Measurements from ENCODE around the gene MORN5.

The MORN5 gene

GRCh38 chr9:122225312-122226141, 65.8 kb downstream of the MORN5 start:
- no peak for TF ChIP-seq CTCF (IDR thresholded peaks at IDR 0.05; ENCODE audit: borderline replicate concordance, insufficient read depth, low read depth, low read length)
- H3K4me3 ChIP-seq (ENCODE audit: low read depth, low read length): no peak overlapping the region

GRCh38 chr9:122226142-122226757, 66.5 kb downstream of the MORN5 start:
- H3K4me3 ChIP-seq (ENCODE audit: low read depth, low read length): no peak overlapping the region

GRCh38 chr9:122226758-122227574, 67.3 kb downstream of the MORN5 start:
- no peak overlapping the region for H3K4me3 ChIP-seq (ENCODE audit: low read depth, low read length)
- TF ChIP-seq CTCF (IDR thresholded peaks at IDR 0.05; ENCODE audit: borderline replicate concordance, insufficient read depth, low read depth, low read length): no peak

More at GRCh38 chr9:122226142-122226757, 66.5 kb downstream of the MORN5 start:
- TF ChIP-seq CTCF (IDR thresholded peaks at IDR 0.05; ENCODE audit: borderline replicate concordance, insufficient read depth, low read depth, low read length): no peak

- no peak for TF ChIP-seq CTCF (IDR thresholded peaks at IDR 0.05; ENCODE audit: borderline replicate concordance, insufficient read depth, low read depth, low read length)
- H3K4me3 ChIP-seq (ENCODE audit: low read depth, low read length): no peak overlapping the region
Measured at GRCh38 chr9:122227575-122227900, 67.8 kb downstream of the MORN5 start.

- no peak for TF ChIP-seq CTCF (IDR thresholded peaks at IDR 0.05; ENCODE audit: borderline replicate concordance, insufficient read depth, low read depth, low read length)
- H3K4me3 ChIP-seq (ENCODE audit: low read depth, low read length): no peak overlapping the region
Measured at GRCh38 chr9:122228191-122228567, 68.5 kb downstream of the MORN5 start.

- H3K4me3 ChIP-seq (ENCODE audit: low read depth, low read length): no peak within 1 kb of the TSS
- no peak for TF ChIP-seq CTCF (IDR thresholded peaks at IDR 0.05; ENCODE audit: borderline replicate concordance, insufficient read depth, low read depth, low read length)
Measured at GRCh38 chr9:122228568-122229484, 69.1 kb downstream of the MORN5 start, which contains the start of gene LHX6. Gene LHX6 (minus strand): TSS chr9:122228957. CDS start chr9:122228740, 217 bp downstream.

Measured in GM12875 (cell line).